D341Med (cell line): ENCODE data around the gene ABHD6.
"Not testable (repeated sequence)": the region's sequence is repeated elsewhere in the genome, so short reads cannot be mapped to it uniquely, and the experiment has no call there.

Experiments
- DNase-seq: peaks from one replicate; pipeline ENCODE4 v3.0.0; 2012; ENCODE audit warnings: low spot score

The ABHD6 gene

DNA sequence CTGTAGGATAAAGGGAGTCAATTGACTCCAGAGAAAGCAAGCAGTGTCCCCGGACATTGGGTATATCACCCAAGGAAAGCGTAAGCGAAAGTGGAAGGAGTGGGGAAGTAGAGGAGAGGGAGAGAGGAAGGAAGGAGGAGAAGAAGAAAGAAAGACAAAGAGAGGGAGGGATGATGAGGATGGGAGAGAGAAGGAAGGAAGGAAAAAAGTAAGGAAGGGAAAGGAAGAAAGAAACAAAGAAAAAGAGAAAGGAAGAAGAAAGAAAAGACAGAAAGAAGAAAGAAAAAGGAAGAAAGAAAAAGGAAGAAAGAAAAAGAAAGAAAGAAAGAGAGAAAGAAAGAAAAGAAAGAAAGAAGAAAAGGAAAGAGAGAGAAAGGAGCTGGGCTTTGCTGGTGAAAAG is 27.7 kb upstream of the ABHD6 start:
- no peak for DNase-seq

DNA sequence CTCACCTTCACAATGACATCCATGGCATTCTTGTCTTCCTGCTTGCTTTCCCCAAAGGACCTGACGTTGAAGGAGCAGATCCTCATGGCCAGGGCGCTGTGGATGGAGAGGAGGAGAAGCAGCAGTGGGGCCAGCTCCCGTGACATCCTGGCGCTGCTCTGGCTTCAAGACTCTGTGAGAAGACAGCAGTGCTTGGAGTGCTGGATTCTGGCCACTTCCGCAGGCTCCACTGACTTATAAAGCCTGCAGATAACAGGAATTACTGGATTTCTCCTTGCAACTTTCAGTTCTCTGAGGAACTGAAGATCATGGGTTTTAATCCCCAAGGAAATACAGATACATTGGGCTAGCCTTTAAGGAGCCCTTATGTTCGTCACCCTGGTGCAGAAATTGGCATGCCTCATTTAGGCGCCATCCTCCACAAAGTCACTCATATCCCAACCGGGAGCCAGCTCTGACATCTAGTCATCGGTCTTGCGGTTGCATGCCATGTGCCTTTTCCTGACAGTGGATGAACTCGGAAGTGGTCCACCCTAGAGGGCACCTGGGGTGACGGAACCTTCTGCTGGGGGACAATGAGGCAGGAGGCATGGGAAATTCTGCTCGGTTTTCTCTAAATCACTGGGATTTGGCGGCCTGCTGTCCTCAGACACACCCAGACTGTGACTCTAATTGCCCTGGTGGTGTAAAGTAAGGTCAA is 26.7 kb upstream of the ABHD6 start, which contains the start of gene DNASE1L3:
Gene DNASE1L3 (minus strand): TSS at position 212 of the 700 bp plus-strand sequence. CDS start 66 bp downstream, at position 146.
- no peak for DNase-seq

DNA sequence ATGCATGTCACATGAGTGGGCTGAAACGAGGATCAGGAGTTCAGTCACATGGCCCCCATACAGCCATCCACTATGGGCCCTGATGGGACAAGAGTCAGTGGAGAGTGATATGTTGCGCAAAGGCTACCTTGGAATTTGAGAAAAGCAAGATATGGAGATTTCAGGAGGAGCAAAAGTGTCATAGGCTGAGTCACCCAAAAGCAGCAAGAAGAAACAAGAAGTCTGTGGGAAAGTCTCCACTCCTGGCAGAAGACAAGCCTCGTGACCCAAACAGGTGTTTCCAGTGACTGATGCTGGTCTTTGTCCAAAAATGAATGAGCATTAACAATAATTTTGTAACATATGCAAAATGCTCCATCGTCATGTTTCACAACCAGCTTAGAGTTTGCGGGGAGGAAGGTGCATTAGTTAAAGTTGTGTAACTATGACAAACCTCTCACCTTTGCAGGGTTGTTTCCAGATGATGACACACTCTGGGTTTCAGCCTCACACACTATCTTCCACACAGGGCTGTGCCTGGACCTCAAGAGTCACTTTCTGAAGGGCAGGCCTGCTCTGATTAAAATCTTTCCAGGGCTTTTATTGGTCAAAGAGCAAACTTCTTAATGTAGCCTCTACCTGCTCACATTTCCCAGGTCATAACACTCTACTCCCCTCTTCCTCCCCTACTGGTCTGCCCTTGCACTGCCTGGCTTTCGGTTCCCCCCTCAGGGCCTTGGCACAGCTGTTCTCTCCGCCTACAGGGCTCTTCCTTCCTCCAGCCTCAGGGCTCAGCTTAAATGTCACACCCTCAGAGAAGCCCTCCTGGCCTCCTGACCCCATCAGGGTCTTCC is 22.9 kb upstream of the ABHD6 start:
- DNase-seq = no peak

DNA sequence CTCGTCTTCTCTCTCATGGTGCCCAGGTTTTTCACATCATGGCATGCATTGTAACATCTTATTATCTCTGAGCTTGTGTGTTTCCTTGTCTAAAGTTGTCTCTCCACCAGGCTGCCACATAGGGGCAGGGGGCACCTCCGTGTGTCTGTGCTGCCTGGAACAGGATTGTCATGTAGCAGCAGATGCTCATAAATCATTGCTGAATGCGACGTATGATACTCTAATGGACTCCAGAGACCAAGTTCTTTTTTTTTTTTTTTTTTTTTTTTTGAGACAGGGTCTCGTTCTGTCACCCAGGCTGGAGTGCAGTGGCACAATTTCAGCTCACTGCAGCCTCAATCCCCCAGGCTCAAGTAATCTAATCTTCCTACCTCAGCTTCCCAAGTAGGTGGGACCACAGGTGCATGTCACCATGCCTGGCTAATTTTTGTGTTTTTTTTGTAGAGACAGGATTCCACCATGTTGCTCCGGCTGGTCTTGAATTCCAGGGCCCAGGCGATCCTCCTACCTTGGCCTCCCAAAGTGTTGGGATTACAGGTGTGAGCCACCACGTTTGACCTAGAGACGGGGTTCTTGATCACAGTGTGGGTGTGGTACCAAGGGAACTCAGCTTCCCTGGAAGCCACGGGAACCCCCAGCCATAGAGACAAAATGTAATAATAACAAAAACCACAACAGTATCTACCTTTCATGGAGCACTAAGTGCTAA is 22.1 kb upstream of the ABHD6 start:
- DNase-seq = no peak

DNA sequence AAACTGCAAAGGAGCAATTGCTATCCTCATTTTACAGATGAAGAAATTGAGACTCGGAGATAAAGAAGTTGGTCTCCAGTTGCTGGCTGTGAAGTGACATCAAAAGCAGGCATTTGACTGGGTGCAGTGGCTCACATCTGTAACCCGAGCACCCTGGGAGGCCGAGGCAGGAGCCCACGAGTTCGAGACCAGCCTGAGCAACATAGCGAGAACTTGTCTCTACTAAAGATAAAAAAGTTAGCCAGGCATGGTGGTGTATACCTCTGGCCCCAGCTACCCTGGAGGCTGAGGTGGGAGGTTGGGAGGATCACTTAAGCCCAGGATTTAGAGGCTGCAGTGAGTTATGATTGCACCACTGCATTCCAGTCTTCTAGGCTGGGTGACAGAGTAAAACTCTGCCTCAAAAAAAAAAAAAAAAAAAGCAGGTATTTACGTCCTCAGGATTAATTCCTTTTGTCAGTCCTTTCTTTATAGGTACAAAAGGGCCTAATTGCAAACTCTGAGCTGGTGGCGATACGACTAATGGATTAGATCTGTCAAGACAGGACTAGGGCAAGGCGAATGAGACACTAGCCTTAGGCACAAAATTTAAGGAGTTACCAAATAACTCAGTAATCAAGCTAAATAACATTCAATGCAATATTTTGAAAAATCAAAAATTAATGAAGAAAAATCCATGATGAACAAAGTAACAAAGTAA is 20.9 kb upstream of the ABHD6 start:
- no peak for DNase-seq

DNA sequence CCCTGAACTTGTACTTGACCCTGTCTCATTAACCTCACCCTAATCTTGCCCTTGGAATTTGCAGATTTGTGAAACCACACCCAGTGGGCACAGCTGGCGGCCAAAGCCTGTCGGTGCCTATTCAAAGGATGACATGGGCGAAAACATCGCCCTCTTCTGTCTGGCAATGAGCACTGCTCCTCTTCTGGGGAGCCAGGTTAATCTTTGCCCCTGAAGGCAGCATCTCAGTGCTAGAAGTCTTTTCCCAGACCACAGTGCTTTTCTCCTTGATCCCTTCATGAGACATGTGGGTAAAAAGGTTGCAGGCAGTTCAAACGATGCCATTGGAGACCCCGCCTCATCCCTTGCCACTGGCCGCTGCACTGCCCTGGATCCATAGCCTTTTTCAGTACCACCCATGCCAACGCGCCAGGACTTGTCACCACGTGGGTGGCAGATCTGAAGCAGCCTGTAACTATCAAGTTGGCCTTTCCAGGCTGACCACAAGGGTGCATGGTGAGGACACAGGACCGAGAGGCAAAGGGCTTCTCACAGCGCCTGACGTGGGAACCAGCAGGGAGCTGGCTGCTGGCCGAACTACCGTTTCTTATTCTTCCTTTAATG is 20.3 kb upstream of the ABHD6 start:
- peak; percentile 85 for DNase-seq

DNA sequence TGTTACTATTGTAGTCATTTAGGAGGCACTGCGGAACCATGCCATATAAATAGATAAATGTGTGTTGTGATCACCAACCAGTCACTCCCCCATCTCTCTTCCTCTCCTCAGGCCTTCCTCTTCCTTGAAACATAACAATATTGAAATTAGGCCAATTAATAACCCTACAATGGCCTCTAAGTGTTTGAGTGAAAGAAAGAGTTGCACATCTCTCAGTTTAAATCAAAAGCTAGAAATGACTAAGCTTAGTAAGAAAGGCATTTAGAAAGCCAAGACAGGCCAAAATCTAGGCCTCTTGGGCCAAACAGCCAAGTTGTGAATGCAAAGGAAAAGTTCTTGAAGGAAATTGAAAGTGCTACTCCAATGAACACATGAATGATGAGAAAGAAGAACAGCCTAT is 18.7 kb upstream of the ABHD6 start:
- no peak for DNase-seq

DNA sequence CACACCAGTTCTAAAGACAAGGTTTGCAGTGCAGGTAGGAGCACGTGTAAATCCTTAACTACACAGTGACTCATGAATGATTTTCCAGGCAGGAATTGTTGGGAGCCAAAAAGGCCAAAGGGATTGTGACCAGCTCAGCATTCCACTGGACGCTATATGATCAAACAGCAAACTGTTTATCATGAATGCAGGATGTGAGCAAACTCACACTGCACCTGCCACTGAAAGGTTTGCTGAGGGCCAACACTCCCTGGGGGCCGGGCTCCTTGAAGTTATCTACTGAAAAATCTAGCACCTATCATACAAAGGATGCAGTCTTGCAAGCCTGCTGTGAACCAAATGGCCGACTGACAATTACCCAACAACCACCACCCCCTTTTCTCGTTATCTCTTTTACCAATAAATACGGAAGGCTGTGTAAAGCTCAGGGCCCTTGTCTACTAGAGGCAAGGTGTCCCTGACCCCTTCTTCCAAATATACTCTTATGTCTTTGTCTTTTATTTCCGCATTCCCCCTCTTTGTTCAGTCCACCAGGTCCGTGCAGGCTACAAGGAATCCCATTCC is 15.3 kb upstream of the ABHD6 start:
- DNase-seq = no peak

DNA sequence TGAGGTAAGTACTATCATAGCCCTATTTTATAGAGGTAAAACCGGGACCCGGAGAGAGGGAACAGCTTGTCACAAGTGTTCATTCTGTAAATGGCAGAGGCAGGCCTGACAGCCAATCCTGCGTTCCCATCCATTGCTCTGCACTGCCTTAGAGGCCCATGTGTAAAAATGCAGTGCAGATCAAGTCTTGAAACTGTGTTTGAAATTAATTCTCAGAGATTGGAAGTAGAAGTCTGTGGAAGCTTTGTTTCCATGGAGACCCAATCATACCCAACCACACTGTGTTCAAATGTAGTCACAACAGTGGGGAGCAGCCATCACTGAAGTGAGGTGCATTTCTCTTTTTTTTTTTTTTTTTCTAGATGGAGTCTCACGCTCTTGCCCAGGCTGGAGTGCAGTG is 13.7 kb upstream of the ABHD6 start:
- no peak for DNase-seq

DNA sequence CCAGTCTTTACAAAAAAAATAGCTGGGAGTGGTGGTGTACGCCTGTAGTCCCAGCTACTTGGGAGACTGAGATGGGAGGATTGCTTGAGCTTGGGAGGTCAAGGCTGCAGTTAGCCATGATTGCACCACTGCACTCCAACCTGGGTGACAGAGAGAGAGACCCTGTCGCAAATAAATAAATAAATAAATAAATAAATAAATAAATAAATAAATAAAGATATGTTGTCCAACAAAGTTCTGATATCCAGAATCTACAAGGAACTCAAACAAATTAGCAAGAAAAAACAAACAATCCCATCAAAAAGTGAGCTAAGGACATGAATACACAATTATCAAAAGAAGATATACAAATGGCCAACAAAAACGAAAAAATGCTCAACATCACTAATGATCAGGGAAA is 9.7 kb upstream of the ABHD6 start:
- not testable (repeated sequence) for DNase-seq

DNA sequence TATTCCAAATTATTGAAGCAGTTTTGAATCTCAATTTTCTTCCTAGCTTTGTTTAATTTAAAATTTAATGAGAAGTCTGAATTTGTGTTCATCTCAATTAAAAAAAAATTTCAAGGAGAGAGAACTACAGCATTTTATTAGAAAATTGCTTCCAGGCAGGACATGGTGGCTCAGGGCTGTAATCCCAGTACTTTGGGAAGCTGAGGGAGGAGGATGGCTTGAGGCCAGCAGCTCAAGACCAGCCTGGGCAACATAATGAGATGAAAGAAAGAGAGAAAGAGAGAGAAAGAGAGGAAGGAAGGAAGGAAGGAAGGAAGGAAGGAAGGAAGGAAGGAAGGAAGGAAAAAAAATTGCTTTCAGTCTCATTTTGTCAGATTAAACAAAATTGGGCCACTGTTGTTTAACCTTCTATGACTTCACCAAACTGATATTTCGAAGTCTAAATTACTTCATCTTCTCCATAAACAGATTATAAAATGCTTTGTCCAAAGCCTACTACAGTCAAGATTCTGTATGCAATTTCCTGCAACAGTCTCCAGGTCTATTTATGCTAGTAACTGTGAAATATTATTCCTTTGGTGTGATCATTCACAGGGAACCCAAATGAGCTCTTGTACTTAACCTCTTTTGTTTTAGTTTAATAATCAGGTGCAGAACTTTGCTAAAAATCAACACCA is 6.6 kb upstream of the ABHD6 start:
- no peak for DNase-seq

DNA sequence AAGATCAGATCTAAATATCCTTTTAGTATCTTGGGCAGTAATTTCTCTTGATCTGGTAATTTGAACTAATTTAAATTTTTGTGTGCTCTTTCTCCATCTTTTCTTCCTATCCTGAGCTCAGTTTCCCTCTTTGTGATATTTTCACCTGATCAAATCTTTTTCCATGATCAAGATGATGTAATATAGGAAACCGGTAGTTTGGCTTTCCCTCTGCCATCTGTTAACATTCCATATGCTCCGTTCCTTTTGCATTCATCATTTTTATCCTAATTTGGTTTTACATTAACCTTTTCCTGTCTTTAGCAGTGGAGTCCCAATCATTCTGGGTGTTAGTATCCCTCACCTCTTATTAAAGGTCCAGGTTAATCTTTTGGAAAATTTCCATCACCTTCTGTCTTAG is 5.9 kb upstream of the ABHD6 start:
- no peak for DNase-seq

DNA sequence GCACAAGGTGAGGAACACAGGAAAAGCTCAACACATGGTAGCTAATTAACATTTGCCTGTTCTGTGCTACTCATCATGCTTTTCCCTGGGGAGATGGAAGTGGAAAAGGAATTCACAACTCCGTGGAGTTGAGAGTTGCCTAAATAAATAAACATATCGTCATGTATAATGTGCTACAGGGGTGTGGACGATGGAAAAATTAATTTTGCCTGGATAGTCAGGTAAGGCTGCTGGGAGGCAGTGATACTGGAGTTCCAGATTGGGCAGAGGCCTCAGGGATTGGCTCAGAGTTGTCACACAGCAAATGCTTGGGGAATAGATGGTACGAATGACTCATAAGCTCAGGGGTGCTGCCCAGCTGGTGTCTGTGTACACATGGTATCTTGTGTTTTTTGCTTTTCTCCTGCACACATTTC is 3.1 kb upstream of the ABHD6 start:
- DNase-seq = no peak

DNA sequence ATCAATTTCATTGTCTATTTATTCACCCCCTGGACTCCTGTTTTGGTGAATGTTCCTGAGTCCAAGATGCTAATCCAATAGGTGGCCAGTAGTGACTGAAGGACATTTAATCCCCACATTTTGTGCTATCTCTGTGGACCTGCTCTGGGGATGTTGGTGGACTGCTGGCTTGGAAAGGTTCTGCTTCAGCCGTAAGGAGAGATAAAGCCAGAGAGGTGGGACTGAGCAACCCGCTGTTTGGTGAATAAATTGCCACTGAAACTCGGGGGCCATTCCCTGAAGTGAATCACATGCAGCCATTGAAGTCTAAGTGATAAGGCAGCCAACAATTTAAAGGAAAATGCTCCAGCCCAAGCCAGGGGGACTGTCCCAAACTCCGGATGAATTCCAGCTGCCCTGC is 1.6 kb upstream of the ABHD6 start:
- DNase-seq = no peak

DNA sequence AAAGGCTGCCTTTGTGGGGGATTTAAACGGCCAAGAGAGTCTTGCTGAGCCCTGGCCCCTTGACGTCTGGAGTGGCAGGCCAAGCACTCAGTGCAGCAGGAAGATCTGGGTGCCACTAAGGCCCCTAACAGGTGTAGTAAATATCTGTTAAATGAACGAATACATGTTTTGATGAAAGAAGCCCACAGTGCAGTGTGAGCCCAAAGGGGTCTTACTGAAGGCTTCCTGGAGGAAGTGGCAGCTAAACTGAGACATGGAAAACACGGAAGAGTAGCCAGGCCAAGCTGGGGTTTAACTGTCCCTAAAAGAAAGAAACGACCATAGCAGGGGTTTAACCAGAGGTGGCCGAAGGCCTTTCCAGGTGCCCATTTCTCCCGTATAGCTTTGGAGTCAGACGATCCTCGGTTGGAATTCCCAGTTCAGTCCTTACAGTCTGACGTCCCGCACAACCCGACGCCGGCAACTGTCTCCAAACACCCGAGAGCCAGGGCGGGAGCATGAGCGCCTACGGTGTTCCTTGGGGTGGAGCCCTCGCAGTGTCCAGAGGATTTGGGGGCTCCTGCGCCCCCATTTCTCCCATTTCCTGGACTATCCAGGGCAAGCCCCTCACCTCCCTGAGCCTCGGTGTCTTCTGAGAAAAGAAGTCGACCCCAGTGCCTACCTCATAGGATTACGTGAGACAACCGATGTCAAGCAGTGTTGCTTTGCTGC is 910 bp upstream of the ABHD6 start:
- DNase-seq = no peak

DNA sequence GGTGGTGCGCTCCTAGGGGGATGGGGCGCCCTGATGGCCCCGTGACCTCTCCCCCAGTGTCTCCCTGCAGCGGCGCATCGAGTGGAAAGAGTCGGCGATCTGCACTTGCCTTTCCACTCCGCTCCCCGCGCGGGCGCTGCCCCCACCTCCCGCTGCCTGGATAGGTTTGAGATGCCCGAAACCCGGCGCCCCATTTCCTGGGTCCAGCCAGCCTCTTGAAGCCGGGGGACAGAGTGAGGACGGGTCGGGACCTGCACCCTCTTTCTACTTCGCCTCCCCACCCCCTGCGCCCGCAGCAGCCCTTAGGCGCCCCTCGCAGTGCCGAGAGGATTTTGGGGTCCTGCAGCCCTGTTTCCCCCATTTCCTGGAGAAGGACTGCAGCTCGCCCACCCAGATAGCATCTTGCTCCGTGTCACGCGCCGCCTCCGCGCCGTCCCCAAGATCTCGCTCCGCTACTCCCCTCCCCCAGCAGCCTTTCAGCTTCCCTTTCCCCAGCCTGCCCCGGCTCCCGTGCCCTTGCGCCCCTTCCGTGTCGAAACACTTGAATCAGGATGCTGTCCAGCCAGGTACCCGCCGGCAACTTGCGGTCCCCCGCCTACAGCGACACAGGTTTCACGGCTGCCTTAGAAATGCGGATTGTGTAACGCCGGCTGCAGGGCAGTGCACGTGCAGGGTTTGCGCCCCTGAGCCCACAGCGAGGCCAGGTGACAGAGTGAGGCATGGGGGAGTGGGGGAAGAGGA is 519 bp downstream of the ABHD6 start:
- peak; percentile 69 for DNase-seq

DNA sequence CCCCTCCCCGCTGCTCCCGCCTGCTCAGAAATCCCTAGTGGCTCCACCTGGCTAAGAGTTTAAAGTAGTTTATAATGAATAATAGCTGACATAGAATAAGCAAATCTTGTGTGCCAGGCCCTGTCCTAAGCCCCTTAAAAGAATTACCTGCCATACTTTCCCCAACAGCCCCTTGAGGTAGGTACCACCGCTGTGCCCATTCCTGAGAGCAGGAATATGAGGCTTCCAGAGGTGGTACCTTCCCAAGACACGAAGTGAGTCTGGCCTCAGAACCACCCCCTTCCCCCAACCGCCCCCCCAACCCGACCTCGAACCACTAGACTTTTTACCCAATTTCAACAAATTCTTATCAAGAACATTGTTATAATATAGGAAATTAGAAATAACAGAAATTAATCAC is 1.2 kb downstream of the ABHD6 start:
- DNase-seq = no peak

DNA sequence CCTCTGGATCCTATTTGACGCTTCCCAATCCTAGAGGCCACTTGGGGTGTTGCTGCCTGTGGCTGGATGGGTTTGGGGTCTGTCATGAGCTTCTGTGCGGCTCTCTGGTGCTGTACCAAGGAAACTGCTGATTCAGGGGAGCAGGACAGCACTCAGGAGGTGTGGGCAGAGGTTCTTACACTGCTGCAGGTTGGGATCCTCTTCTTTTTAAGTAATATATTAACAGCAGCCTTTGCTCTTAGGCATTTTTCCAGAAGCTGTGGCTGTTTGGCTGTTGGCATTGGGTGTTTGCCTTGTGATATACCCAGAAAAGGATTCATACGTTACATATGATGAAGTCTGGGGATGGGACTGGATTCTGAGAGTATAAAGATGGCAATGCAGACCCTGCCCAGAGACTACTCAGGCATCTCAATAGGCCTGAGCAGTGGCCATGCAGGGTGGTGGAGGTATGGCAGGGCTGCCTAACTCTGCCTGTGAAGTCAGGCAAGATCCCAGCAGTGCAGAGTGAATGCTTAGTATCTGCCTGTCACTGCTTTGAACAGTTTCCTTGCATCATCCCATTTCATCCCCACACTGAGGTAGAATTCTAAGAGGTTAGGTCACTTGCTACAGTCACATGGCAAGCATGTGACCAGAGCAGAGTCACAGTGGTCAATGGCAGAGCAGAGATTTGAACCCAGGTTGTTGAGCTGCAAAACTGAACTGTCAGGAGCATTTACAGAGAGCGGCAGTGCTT is 3.9 kb downstream of the ABHD6 start:
- no peak for DNase-seq

DNA sequence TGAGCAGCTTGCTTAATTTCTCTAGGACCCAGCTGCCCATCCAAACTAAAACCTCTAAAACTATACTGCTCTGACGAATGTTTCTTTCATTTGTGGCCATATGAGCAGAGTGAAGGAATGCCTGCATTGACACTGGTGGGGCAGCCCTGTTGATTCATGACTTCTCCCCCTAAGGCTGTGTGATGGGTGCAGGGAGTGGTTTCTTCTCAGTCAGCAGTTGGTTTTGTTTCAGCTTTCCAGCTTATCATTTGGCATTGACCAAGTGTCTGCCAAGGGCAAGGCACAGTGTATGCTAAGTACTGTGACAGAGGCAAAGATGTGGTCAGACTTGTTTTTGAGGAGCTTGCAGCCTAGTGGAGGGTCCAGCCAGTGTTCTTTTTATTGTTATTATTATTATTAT is 4.7 kb downstream of the ABHD6 start:
- no peak for DNase-seq
